SK-N-SH (cell line): ENCODE data around the gene ESPL1.

Experiments used
- GABPA ChIP-seq: IDR thresholded peaks from 2 replicates; pipeline ENCODE4 v1.4.0; 2012; ENCODE audit warnings: low read depth, mild to moderate bottlenecking
- SIN3A ChIP-seq: IDR thresholded peaks from 2 replicates; pipeline ENCODE4 v1.6.1; 2012; ENCODE audit warnings: low read depth, mild to moderate bottlenecking, low read length, moderate library complexity, borderline replicate concordance
- SMC3 ChIP-seq: IDR thresholded peaks from 2 replicates; pipeline ENCODE4 v1.6.1; 2012; ENCODE audit warnings: low read depth, low read length, improper control_type of control experiment
- TAF1 ChIP-seq: IDR thresholded peaks from 2 replicates; pipeline ENCODE4 v1.6.1; 2012; ENCODE audit warnings: low read depth, mild to moderate bottlenecking, low read length, moderate library complexity, borderline replicate concordance
- YY1 ChIP-seq: IDR thresholded peaks from 2 replicates; pipeline ENCODE4 v1.4.0; 2012; ENCODE audit warnings: low read depth, mild to moderate bottlenecking
- TF ChIP-seq, protein P1 (sequence below): fragments of 150-350 bp; IDR thresholded peaks from 2 replicates; pipeline ENCODE4 v1.6.1; 2017; ENCODE audit warnings: antibody characterized with exemption, low read length, low read depth, borderline replicate concordance
- TF ChIP-seq, protein P2 (sequence below): IDR thresholded peaks from 2 replicates; pipeline ENCODE4 v1.4.0; 2012; ENCODE audit warnings: low read depth, borderline replicate concordance
- TF ChIP-seq, protein P3 (sequence below): IDR thresholded peaks from 2 replicates; pipeline ENCODE4 v1.4.0; 2012; ENCODE audit warnings: low read depth

DNA sequence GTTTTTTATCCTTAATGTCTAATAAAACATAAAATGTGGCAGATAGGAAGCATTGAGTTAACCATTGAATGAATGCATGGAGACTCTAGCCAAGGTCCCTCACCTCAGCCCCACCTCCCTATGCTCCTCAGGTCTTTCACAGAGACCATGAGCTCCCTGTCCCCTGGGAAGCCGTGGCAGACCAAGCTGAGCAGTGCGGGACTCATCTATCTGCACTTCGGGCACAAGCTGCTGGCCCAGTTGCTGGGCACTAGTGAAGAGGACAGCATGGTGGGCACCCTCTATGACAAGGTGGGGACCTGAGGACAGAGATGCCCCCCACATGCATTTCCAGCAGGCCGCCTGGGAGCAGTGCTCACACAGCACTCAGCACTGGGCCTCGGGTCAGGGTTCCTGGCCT, 34.8 kb downstream of the ESPL1 start:
- no peak for TF ChIP-seq SIN3A
- TF ChIP-seq, protein P1, sequence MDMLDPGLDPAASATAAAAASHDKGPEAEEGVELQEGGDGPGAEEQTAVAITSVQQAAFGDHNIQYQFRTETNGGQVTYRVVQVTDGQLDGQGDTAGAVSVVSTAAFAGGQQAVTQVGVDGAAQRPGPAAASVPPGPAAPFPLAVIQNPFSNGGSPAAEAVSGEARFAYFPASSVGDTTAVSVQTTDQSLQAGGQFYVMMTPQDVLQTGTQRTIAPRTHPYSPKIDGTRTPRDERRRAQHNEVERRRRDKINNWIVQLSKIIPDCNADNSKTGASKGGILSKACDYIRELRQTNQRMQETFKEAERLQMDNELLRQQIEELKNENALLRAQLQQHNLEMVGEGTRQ, result no peak
- TF ChIP-seq SMC3, result no peak
- TF ChIP-seq, protein P2, sequence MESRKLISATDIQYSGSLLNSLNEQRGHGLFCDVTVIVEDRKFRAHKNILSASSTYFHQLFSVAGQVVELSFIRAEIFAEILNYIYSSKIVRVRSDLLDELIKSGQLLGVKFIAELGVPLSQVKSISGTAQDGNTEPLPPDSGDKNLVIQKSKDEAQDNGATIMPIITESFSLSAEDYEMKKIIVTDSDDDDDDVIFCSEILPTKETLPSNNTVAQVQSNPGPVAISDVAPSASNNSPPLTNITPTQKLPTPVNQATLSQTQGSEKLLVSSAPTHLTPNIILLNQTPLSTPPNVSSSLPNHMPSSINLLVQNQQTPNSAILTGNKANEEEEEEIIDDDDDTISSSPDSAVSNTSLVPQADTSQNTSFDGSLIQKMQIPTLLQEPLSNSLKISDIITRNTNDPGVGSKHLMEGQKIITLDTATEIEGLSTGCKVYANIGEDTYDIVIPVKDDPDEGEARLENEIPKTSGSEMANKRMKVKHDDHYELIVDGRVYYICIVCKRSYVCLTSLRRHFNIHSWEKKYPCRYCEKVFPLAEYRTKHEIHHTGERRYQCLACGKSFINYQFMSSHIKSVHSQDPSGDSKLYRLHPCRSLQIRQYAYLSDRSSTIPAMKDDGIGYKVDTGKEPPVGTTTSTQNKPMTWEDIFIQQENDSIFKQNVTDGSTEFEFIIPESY, result no peak
- TF ChIP-seq YY1, result no peak
- TF ChIP-seq, protein P3, sequence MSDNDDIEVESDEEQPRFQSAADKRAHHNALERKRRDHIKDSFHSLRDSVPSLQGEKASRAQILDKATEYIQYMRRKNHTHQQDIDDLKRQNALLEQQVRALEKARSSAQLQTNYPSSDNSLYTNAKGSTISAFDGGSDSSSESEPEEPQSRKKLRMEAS, result no peak
- TF ChIP-seq TAF1, result no peak
- TF ChIP-seq GABPA, result no peak
